Memory B cell (primary cell): ENCODE measurements around the gene POU2AF1.
A peak's percentile ranks its signal among the peaks of the same experiment; 100 is the strongest.

Source experiments
- ATAC-seq: fragments of 150-1000 bp; cut with Tn5 transposase; 2 replicates; pipeline ENCODE4 v1.10.0; 2021; ENCODE audit warnings: low read depth, mild to moderate bottlenecking, moderate library complexity
- DNase-seq, 2 donors: peaks; one replicate each; pipeline ENCODE4 v3.0.0; 2022; ENCODE audit warnings: low spot score in 2 of 2
- H3K27ac Mint-ChIP-seq: one replicate; pipeline ENCODE4 v1.8.0; 2022; ENCODE audit warnings: mild to moderate bottlenecking, moderate library complexity, mixed read lengths
- H3K27me3 Mint-ChIP-seq: one replicate; pipeline ENCODE4 v1.8.0; 2022; ENCODE audit warnings: mixed read lengths
- H3K36me3 Mint-ChIP-seq: one replicate; pipeline ENCODE4 v1.8.0; 2022; ENCODE audit warnings: mild to moderate bottlenecking, mixed read lengths
- H3K4me1 Mint-ChIP-seq: one replicate; pipeline ENCODE4 v1.8.0; 2022; ENCODE audit warnings: mixed read lengths
- H3K4me3 Mint-ChIP-seq: one replicate; pipeline ENCODE4 v1.8.0; 2022; ENCODE audit warnings: mild to moderate bottlenecking, moderate library complexity, mixed read lengths
- H3K9me3 Mint-ChIP-seq: one replicate; pipeline ENCODE4 v1.8.0; 2022; ENCODE audit warnings: mixed read lengths

POU2AF1 gene

DNA sequence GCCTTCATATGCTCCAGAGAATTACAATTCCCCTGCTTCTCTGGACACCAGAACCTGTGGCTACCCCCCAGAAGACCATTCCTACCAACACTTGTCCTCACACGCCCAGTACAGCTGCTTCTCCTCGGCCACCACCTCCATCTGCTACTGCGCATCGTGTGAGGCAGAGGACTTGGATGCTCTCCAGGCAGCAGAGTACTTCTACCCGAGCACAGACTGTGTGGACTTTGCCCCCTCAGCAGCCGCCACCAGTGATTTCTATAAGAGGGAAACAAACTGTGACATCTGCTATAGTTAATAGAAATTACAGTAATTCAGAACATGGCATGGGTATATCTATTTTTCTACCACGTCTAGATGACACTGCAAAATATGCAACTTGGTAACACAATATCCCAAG, 70.9 kb downstream of the POU2AF1 start:
- Mint-ChIP-seq H3K4me1 (peaks cover 2% of the 10 kb centered on the region), H3K36me3 (peaks cover 7% of the 10 kb centered on the region), H3K9me3 (peaks cover 3% of the 10 kb centered on the region), H3K27ac (no peak overlapping the region), H3K27me3 (peaks cover 1% of the 10 kb centered on the region), H3K4me3 (no peak overlapping the region)
- ATAC-seq (no peak), DNase-seq (no peak)

DNA sequence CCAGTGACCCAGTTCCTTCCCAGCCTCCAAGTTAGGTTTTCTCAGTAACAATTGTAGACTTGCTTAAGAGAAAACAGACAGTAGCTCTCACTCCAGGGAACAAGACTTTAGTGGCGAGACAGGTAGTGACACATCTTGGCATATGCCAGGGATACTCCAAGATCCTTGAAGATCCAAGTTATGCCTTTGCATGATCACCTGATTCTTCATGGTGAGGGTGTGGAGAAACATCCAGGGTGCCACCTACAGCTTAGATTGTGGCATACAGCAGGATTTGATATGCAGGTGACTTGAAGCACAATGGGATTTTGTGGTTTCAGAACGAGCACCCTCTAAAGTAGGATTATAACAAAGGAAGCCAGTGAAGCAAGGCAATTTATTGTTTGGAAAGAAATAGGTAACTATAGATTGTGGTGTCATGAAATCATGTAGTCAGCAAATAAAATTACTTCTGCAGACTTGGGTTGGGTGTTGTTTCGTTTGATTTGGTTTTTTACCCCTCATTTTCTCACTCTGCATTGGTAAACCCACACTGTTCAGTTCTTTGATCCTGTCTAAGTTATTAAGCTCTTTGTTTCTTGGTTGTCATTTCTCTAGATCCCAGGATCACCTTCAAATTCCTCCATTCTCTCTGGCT, 71.5 kb downstream of the POU2AF1 start:
- no peak overlapping the region for H3K27ac Mint-ChIP-seq
- H3K27me3 Mint-ChIP-seq, result peaks cover 1% of the 10 kb centered on the region
- peaks cover 3% of the 10 kb centered on the region for H3K4me1 Mint-ChIP-seq
- H3K9me3 Mint-ChIP-seq, result no peaks in the 10 kb centered on the region
- ATAC-seq (no peak), DNase-seq (no peak)
- H3K36me3 Mint-ChIP-seq, result peaks cover 3% of the 10 kb centered on the region
- no peak overlapping the region for H3K4me3 Mint-ChIP-seq

DNA sequence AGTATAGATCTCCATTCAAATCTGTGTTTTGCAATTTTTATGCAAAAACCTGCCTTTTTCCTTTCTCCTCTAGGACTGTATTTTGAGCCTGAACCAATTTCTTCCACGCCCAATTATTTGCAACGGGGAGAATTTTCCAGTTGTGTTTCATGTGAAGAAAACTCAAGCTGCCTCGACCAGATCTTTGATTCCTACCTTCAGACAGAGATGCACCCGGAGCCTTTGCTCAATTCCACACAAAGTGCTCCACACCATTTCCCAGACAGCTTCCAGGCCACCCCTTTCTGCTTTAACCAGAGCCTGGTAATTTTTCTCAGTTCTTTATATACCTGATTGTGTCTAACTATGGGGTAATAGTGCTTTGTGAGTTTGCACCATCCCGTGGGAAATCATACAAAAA, 72.8 kb downstream of the POU2AF1 start:
- H3K4me1 Mint-ChIP-seq, result peaks cover 10% of the 10 kb centered on the region
- ATAC-seq (no peak), DNase-seq (no peak)
- H3K36me3 Mint-ChIP-seq, result peaks cover 3% of the 10 kb centered on the region
- H3K9me3 Mint-ChIP-seq, result no peaks in the 10 kb centered on the region
- no peak overlapping the region for H3K4me3 Mint-ChIP-seq
- H3K27me3 Mint-ChIP-seq, result peaks cover 1% of the 10 kb centered on the region
- no peak overlapping the region for H3K27ac Mint-ChIP-seq

DNA sequence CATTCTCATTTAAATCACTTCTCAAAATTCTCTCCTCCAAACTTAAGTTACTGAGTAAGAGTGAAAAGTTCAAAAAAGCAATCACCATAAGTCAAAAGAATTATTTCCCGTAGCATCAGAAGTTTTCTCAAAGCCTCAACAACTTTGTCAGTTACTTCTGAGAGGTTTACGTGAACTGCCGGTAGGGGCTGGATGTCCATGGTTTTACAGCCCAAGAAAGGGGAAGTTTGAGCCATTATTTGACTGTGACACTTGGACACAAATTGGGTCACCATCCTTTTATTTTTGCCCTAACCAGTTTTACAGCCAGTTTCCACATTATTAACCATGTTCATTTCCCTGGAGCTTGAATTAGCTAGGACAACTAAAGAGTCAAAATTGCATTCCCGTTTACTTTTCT, 73.2 kb downstream of the POU2AF1 start:
- Mint-ChIP-seq H3K4me1 (peaks cover 14% of the 10 kb centered on the region), H3K27ac (no peak overlapping the region), H3K27me3 (peaks cover 1% of the 10 kb centered on the region), H3K4me3 (no peak overlapping the region), H3K9me3 (no peaks in the 10 kb centered on the region), H3K36me3 (peaks cover 3% of the 10 kb centered on the region)
- no peak for ATAC-seq
- no peak for DNase-seq

DNA sequence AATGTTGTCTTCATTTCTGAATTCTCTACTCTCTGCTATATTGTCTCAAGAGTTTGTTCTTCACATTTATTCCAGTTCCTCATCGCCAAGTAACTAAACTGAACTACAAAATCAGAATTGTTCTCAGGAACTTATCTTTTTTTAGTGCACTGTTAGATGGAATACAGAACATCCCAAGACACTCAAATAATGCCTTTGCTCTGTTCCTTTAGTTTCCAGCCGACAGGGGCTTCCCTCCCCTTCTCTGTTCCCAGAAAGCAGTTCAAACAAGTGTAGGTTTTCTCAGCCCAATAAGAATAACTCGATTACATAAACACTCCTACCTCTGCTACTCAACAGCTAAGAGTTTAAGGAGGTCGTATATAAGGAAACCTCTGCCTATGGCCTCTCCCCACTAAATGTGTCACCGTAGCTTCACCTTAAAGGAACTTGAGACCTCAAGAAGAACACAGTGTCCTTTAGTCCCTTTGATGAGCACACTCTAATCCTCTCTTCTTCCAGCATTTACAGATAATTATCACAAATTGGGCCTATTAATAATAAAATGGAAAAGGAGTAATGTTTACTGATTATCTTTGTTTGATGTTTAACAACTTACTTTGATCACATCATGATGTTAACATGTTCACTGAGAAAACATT, 73.8 kb downstream of the POU2AF1 start:
- peaks cover 20% of the 10 kb centered on the region for H3K4me1 Mint-ChIP-seq
- peaks cover 3% of the 10 kb centered on the region for H3K36me3 Mint-ChIP-seq
- peaks cover 1% of the 10 kb centered on the region for H3K27me3 Mint-ChIP-seq
- no peak overlapping the region for H3K4me3 Mint-ChIP-seq
- DNase-seq (no peak), ATAC-seq (no peak)
- H3K27ac Mint-ChIP-seq, result no peak overlapping the region
- H3K9me3 Mint-ChIP-seq, result no peaks in the 10 kb centered on the region

DNA sequence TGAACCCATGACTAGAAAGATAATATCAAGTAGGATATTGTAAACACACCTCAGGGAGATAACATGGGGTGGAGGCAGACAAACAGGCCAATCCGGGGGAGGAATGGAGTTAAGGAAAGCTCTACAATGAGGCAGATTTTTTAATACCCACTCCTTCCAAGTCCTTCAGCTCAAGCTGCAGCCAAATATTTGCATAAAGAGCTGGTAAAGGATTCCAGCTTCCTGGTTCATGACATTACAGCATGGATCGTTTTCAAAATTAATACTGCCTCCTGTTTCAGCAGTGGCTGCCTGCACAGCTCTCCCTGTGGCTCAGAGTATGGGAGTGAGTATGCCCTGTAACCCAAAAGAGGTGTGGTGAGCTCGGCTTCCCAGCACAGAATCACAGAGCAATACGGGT, 75.6 kb downstream of the POU2AF1 start:
- H3K27ac Mint-ChIP-seq, result no peak overlapping the region
- no peak for ATAC-seq
- peaks cover 1% of the 10 kb centered on the region for H3K27me3 Mint-ChIP-seq
- H3K4me1 Mint-ChIP-seq, result peaks cover 21% of the 10 kb centered on the region
- H3K9me3 Mint-ChIP-seq, result no peaks in the 10 kb centered on the region
- no peak for DNase-seq
- H3K36me3 Mint-ChIP-seq, result peaks cover 3% of the 10 kb centered on the region
- H3K4me3 Mint-ChIP-seq, result no peak overlapping the region

DNA sequence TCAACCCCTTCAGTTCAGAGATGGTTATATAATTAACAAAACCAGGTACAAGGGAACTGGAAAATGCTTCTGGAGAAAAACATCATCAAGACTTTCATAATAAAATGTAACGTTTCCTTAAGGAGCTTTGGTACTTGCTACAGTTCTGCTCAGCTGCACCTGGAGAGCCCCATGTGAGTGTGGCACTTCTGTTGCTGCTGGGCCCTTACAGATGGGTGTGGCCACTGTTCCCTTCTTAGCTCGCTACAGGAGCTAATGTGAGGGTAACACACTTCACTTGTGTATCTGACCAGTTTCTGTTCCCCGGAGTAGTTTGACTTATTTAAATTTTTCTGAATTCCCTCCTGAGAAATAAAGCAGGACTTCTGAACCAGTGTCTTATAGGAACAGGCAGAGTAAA, 76.8 kb downstream of the POU2AF1 start:
- Mint-ChIP-seq H3K9me3 (no peaks in the 10 kb centered on the region), H3K36me3 (no peaks in the 10 kb centered on the region), H3K4me1 (peaks cover 21% of the 10 kb centered on the region), H3K27me3 (no peaks in the 10 kb centered on the region), H3K27ac (no peak overlapping the region), H3K4me3 (no peak overlapping the region)
- DNase-seq, result no peak
- ATAC-seq, result peak; percentile 40
